ENCODE results near the gene RPL12.

GRCh38 chr9:127423934-127424675 is 27.1 kb downstream of the RPL12 start, which contains the start of gene ZNF79:
- TF ChIP-seq CTCF (IDR thresholded peaks at IDR 0.05), result no peak
- peak; percentile 77 for TF ChIP-seq REST (IDR thresholded peaks at IDR 0.05)
- TF ChIP-seq, protein P1, sequence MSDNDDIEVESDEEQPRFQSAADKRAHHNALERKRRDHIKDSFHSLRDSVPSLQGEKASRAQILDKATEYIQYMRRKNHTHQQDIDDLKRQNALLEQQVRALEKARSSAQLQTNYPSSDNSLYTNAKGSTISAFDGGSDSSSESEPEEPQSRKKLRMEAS (IDR thresholded peaks at IDR 0.05), result peak; percentile 78; the same call in 1 of the 2 replicates
- TF ChIP-seq RFX5 (IDR thresholded peaks at IDR 0.05), result no peak
- TF ChIP-seq POLR2A (IDR thresholded peaks at IDR 0.05; ENCODE audit: low read length), result peak; percentile 74
- no peak for TF ChIP-seq EHMT2 (IDR thresholded peaks at IDR 0.05; ENCODE audit: low read depth)
- TF ChIP-seq EP300 (IDR thresholded peaks at IDR 0.05), result no peak
- no peak for TF ChIP-seq CEBPB (IDR thresholded peaks at IDR 0.05)
- no peak; the same call in 1 of the 2 replicates for TF ChIP-seq HOXA7 (CRISPR knock-in tag; IDR thresholded peaks at IDR 0.05)
- no peak for TF ChIP-seq RAD21 (conservative IDR thresholded peaks at IDR 0.05 in 1 of 2, IDR thresholded peaks at IDR 0.05 in 1 of 2)
- TF ChIP-seq ZNF302 (CRISPR knock-in tag; IDR thresholded peaks at IDR 0.05), result no peak

Data from A549 (cell line).